ENCODE measurements around the gene SIK3.

DNA sequence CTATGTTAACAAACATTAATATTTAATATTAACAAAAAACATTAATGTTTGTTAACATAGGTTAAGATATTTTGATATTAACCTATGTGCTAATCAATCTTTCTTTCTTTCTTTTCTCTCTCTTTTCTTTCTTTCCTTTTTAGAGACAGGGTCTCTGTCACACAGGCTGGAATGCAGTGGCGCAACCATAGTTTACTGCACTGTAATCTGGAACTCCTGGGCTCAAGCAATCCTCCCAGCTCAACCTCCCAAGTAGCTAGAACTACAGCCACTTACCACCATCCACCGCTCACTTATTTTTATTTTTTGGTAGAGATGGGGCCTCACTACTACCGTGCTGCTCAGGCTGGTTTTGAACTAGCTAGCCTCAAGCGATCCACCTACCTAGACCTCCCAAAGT, 13.2 kb downstream of the SIK3 start:
- TF ChIP-seq, protein P1, sequence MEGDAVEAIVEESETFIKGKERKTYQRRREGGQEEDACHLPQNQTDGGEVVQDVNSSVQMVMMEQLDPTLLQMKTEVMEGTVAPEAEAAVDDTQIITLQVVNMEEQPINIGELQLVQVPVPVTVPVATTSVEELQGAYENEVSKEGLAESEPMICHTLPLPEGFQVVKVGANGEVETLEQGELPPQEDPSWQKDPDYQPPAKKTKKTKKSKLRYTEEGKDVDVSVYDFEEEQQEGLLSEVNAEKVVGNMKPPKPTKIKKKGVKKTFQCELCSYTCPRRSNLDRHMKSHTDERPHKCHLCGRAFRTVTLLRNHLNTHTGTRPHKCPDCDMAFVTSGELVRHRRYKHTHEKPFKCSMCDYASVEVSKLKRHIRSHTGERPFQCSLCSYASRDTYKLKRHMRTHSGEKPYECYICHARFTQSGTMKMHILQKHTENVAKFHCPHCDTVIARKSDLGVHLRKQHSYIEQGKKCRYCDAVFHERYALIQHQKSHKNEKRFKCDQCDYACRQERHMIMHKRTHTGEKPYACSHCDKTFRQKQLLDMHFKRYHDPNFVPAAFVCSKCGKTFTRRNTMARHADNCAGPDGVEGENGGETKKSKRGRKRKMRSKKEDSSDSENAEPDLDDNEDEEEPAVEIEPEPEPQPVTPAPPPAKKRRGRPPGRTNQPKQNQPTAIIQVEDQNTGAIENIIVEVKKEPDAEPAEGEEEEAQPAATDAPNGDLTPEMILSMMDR (IDR thresholded peaks at IDR 0.05) = no peak
- TF ChIP-seq ZFX (IDR thresholded peaks at IDR 0.05; ENCODE audit: borderline replicate concordance) = no peak
